DOHH2 (cell line): Measurements from ENCODE around the gene PAQR6.

Experiments used
- CTCF ChIP-seq: fragments of 200-600 bp; sonication (generic); IDR thresholded peaks from one replicate; pipeline ENCODE4 v1.5.1; 2014; ENCODE audit warnings: antibody characterized with exemption, mild to moderate bottlenecking, low read depth, low read length; ENCODE audit not compliant: poor library complexity, severe bottlenecking
- EZH2phosphoT487 ChIP-seq: fragments of 200-600 bp; sonication (generic); IDR thresholded peaks from 2 replicates; pipeline ENCODE4 v1.6.1; 2017; ENCODE audit warnings: borderline replicate concordance, mild to moderate bottlenecking, antibody characterized with exemption, low read length, moderate library complexity, mixed read lengths

GRCh38 chr1:156198831-156199349 lies 49.0 kb downstream of the PAQR6 start:
- no peak for TF ChIP-seq EZH2phosphoT487
- TF ChIP-seq CTCF: no peak
